WTC11 (cell line): Measurements from ENCODE around the gene TFDP1. TPM values are rescaled to one million over a fixed set of nuclear protein-coding genes. Genes with fewer than 3 reads are reported as not detected.
A peak's percentile ranks its signal among the peaks of the same experiment; 100 is the strongest.

Source experiments
- ATAC-seq: fragments of 200-7000 bp; cut with Tn5 transposase; 2 replicates; pipeline ENCODE4 v1.10.0; 2021; ENCODE audit warnings: mild to moderate bottlenecking, moderate library complexity
- CTCF ChIA-PET: fragments of 300-600 bp; sonication (Branson Sonifier 250); formaldehyde crosslinking; loops from one replicate; lab custom pipeline; 2021; ENCODE audit warnings: antibody characterized with exemption; lab: Charles Lee
- POLR2A ChIA-PET: fragments of 350-600 bp; sonication (Branson Sonifier 250); formaldehyde crosslinking; loops from one replicate; lab custom pipeline; 2021; ENCODE audit warnings: antibody characterized with exemption; lab: Charles Lee
- DNase-seq: peaks from one replicate; pipeline ENCODE4 v3.0.0; 2021; ENCODE audit warnings: low spot score
- H3K27ac Mint-ChIP-seq: 2 replicates; pipeline ENCODE4 v1.8.0; 2021; ENCODE audit warnings: mixed read lengths
- H3K27me3 Mint-ChIP-seq: 2 replicates; pipeline ENCODE4 v1.8.0; 2021; ENCODE audit warnings: low read depth, mild to moderate bottlenecking, moderate library complexity, mixed read lengths
- H3K36me3 Mint-ChIP-seq: 2 replicates; pipeline ENCODE4 v1.8.0; 2021; ENCODE audit warnings: mixed read lengths
- H3K4me1 Mint-ChIP-seq: 2 replicates; pipeline ENCODE4 v1.8.0; 2022; ENCODE audit warnings: mixed read lengths
- H3K4me3 Mint-ChIP-seq: 2 replicates; pipeline ENCODE4 v1.8.0; 2021; ENCODE audit warnings: mild to moderate bottlenecking, moderate library complexity, mixed read lengths
- H3K9me3 Mint-ChIP-seq: 2 replicates; pipeline ENCODE4 v1.8.0; 2021; ENCODE audit warnings: mixed read lengths
- ELF4 ChIP-seq: sonication (generic); formaldehyde crosslinking; IDR thresholded peaks from 2 replicates; pipeline ENCODE4 v1.8.1; 2022; ENCODE audit warnings: low read depth, mild to moderate bottlenecking, moderate library complexity, missing genetic modification reagents
- EMX1 ChIP-seq: fragments of 250-450 bp; sonication (Bioruptor Pico); IDR thresholded peaks from 2 replicates; pipeline ENCODE4 v1.8.0; 2021; ENCODE audit warnings: mild to moderate bottlenecking
- ESRRA ChIP-seq: sonication (generic); formaldehyde crosslinking; IDR thresholded peaks from 2 replicates; pipeline ENCODE4 v1.8.1; 2022; ENCODE audit warnings: mild to moderate bottlenecking, missing genetic modification reagents, borderline replicate concordance
- JUN ChIP-seq: sonication (generic); formaldehyde crosslinking; IDR thresholded peaks from 2 replicates; pipeline ENCODE4 v1.8.0; 2023; ENCODE audit warnings: mild to moderate bottlenecking, missing genetic modification reagents
- NR2C2 ChIP-seq: sonication (generic); formaldehyde crosslinking; IDR thresholded peaks from 2 replicates; pipeline ENCODE4 v1.8.0; 2022; ENCODE audit warnings: mild to moderate bottlenecking, missing genetic modification reagents
- SP1 ChIP-seq: sonication (generic); formaldehyde crosslinking; conservative IDR thresholded peaks from 2 replicates; pipeline ENCODE4 v1.8.1; 2022; ENCODE audit warnings: missing genetic modification reagents
- ZNF219 ChIP-seq: sonication (generic); formaldehyde crosslinking; IDR thresholded peaks from 2 replicates; pipeline ENCODE4 v1.8.0; 2023; ENCODE audit warnings: missing genetic modification reagents, mild to moderate bottlenecking, borderline replicate concordance
- ZNF416 ChIP-seq: fragments of 250-450 bp; sonication (Bioruptor Pico); IDR thresholded peaks from 2 replicates; pipeline ENCODE4 v1.9.0; 2021; ENCODE audit warnings: mild to moderate bottlenecking, inconsistent platforms
- ZNF423 ChIP-seq: fragments of 250-450 bp; sonication (Bioruptor Pico); IDR thresholded peaks from 2 replicates; pipeline ENCODE4 v2.1.2; 2022; ENCODE audit warnings: mild to moderate bottlenecking, moderate library complexity
- total RNA-seq: library from RNA; stranded (reverse); gene quantifications from 3 replicates; pipeline ENCODE4 v1.2.3, GENCODE V29; 2021
- TF ChIP-seq, protein P1 (sequence below): fragments of 250-450 bp; sonication (Bioruptor Pico); IDR thresholded peaks from 2 replicates; pipeline ENCODE4 v1.9.0; 2021; ENCODE audit warnings: mild to moderate bottlenecking
- TF ChIP-seq, protein P2 (sequence below): fragments of 250-450 bp; sonication (Bioruptor Pico); IDR thresholded peaks from 2 replicates; pipeline ENCODE4 v1.9.0; 2021; ENCODE audit warnings: mild to moderate bottlenecking, borderline replicate concordance
- TF ChIP-seq, protein P3 (sequence below): fragments of 250-450 bp; sonication (Bioruptor Pico); conservative IDR thresholded peaks from 2 replicates; pipeline ENCODE4 v1.9.0; 2021; ENCODE audit warnings: mild to moderate bottlenecking
- TF ChIP-seq, protein P4 (sequence below): fragments of 250-450 bp; sonication (Bioruptor Pico); IDR thresholded peaks from 2 replicates; pipeline ENCODE4 v1.9.0; 2021; ENCODE audit warnings: mild to moderate bottlenecking
- TF ChIP-seq, protein P5 (sequence below): sonication (generic); formaldehyde crosslinking; IDR thresholded peaks from 2 replicates; pipeline ENCODE4 v1.8.0; 2022; ENCODE audit warnings: mild to moderate bottlenecking, missing genetic modification reagents

The TFDP1 gene
- total RNA-seq, 1 experiment from 2014 or later, result 61.2 TPM

DNA sequence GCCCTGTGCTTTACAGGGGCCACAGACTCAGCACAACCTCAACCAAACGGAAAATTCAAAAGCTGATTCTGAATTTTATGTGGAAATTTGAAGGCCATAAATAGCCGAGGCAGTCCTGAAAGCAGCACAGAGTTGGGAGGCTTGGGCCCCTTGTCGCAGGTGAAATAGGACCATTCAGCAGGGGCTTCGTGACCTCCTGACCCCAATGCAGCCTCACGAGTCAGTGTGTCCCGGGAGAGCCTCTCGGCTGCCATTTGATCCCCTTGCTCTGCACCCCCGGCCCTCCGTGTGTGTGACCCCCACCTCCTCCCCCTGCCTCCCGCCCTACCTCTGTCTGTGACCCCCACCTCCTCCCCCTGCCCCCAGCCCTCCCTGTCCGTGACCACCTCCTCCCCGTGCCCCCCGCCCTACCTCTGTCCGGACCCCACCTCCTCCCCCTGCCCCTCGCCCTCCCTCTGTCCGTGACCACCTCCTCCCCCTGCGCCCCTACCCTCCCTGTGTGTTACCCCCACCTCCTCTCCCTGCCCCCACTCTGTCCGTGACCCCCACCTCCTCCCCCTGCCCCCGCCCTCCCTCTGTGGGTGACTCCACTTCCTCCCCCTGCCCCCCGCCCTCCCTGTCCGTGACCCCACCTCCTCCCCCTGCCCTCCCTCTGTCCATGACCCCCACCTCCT, 41.7 kb upstream of the TFDP1 start:
- Mint-ChIP-seq H3K27me3 (no peaks in the 10 kb centered on the region), H3K27ac (no peak overlapping the region), H3K4me3 (no peak overlapping the region), H3K36me3 (peaks cover 14% of the 10 kb centered on the region)
- ChIA-PET CTCF (no interaction called here), POLR2A (no interaction called here)
- no peak for DNase-seq
- TF ChIP-seq, protein P1, sequence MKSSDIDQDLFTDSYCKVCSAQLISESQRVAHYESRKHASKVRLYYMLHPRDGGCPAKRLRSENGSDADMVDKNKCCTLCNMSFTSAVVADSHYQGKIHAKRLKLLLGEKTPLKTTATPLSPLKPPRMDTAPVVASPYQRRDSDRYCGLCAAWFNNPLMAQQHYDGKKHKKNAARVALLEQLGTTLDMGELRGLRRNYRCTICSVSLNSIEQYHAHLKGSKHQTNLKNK (CRISPR knock-in tag), result no peak
- TF ChIP-seq ELF4 (CRISPR knock-in tag) (no peak), JUN (no peak), SP1 (CRISPR knock-in tag) (no peak), ZNF416 (no peak), NR2C2 (CRISPR knock-in tag) (no peak), EMX1 (no peak)
- TF ChIP-seq, protein P2, sequence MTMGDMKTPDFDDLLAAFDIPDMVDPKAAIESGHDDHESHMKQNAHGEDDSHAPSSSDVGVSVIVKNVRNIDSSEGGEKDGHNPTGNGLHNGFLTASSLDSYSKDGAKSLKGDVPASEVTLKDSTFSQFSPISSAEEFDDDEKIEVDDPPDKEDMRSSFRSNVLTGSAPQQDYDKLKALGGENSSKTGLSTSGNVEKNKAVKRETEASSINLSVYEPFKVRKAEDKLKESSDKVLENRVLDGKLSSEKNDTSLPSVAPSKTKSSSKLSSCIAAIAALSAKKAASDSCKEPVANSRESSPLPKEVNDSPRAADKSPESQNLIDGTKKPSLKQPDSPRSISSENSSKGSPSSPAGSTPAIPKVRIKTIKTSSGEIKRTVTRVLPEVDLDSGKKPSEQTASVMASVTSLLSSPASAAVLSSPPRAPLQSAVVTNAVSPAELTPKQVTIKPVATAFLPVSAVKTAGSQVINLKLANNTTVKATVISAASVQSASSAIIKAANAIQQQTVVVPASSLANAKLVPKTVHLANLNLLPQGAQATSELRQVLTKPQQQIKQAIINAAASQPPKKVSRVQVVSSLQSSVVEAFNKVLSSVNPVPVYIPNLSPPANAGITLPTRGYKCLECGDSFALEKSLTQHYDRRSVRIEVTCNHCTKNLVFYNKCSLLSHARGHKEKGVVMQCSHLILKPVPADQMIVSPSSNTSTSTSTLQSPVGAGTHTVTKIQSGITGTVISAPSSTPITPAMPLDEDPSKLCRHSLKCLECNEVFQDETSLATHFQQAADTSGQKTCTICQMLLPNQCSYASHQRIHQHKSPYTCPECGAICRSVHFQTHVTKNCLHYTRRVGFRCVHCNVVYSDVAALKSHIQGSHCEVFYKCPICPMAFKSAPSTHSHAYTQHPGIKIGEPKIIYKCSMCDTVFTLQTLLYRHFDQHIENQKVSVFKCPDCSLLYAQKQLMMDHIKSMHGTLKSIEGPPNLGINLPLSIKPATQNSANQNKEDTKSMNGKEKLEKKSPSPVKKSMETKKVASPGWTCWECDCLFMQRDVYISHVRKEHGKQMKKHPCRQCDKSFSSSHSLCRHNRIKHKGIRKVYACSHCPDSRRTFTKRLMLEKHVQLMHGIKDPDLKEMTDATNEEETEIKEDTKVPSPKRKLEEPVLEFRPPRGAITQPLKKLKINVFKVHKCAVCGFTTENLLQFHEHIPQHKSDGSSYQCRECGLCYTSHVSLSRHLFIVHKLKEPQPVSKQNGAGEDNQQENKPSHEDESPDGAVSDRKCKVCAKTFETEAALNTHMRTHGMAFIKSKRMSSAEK (CRISPR knock-in tag), result no peak
- TF ChIP-seq, protein P3, sequence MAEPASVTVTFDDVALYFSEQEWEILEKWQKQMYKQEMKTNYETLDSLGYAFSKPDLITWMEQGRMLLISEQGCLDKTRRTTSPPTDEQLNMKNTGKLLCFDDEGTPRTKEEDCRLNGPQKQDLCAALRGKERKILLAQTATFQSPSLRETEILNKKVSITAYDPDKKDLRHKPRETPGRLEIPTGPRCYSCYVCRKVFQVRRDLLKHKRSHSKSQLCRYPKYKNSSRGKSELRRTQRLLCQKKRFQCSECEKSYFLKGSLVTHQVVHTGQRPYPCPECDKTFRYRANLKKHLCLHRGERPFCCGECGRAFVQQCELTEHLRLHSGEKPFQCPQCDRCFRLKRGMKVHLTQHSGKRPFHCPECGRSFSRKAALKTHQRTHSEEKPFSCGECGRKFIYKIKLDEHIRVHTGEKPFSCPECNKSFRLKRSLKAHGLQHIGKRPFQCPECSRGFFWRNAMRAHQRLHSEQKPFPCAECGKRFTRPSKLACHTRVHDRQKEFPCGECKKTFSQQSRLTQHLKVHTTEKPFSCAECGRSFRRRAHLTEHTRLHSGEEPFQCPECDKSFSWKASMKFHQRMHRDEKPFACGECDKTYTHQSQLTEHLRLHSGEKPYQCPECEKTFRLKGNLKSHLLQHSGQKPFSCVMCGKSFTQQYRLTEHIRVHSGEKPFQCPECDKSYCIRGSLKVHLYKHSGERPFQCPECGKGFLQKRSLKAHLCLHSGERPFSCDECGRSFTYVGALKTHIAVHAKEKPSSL (CRISPR knock-in tag), result no peak
- TF ChIP-seq, protein P4, sequence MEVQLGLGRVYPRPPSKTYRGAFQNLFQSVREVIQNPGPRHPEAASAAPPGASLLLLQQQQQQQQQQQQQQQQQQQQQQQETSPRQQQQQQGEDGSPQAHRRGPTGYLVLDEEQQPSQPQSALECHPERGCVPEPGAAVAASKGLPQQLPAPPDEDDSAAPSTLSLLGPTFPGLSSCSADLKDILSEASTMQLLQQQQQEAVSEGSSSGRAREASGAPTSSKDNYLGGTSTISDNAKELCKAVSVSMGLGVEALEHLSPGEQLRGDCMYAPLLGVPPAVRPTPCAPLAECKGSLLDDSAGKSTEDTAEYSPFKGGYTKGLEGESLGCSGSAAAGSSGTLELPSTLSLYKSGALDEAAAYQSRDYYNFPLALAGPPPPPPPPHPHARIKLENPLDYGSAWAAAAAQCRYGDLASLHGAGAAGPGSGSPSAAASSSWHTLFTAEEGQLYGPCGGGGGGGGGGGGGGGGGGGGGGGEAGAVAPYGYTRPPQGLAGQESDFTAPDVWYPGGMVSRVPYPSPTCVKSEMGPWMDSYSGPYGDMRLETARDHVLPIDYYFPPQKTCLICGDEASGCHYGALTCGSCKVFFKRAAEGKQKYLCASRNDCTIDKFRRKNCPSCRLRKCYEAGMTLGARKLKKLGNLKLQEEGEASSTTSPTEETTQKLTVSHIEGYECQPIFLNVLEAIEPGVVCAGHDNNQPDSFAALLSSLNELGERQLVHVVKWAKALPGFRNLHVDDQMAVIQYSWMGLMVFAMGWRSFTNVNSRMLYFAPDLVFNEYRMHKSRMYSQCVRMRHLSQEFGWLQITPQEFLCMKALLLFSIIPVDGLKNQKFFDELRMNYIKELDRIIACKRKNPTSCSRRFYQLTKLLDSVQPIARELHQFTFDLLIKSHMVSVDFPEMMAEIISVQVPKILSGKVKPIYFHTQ (CRISPR knock-in tag), result no peak
- TF ChIP-seq, protein P5, sequence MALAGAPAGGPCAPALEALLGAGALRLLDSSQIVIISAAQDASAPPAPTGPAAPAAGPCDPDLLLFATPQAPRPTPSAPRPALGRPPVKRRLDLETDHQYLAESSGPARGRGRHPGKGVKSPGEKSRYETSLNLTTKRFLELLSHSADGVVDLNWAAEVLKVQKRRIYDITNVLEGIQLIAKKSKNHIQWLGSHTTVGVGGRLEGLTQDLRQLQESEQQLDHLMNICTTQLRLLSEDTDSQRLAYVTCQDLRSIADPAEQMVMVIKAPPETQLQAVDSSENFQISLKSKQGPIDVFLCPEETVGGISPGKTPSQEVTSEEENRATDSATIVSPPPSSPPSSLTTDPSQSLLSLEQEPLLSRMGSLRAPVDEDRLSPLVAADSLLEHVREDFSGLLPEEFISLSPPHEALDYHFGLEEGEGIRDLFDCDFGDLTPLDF (CRISPR knock-in tag), result no peak
- TF ChIP-seq, all 79 proteins: peak for 0
- no peak for ATAC-seq
- H3K4me1 Mint-ChIP-seq, result peaks cover 9% of the 10 kb centered on the region
- H3K9me3 Mint-ChIP-seq, result no peaks in the 10 kb centered on the region

DNA sequence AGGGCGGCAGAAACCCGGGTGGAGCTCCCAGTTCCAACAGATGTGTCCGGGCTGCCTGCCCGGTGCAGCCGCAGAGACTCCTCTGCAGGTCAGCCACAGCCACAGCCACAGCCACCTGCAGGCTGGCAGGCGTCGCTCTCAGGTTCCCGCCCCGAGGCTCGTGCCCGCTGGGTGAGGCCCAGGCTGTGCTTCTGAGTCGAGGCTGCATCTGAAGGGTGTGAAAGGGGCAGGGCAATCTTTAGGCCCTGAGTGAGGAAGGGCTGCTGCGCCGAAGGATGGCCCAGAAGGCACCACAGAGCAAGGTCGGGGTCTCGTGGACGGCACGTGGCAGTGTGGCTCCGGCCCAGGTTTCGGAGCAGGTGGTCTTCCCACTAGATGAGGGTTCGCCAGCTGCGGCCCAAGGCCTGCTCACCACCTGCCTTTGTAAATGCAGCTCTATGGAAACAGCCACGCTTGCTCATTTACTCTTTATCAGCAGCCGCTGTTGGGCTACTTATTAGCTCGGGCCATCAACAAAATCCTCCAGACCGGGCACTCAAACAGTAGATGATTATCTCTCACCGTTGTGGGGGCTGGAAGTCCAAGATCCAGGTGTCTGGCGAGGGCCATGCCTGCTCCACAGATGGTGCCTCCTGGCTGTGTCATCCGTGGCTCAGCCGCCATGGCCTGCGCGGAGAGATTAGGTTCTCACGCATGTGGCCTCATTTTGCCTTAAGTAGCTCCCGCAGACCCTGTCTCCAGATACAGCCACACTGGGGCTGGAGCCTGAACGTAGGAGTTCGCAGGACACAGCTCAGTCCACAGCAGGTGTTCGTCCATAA, 40.3 kb upstream of the TFDP1 start:
- Mint-ChIP-seq H3K27me3 (no peaks in the 10 kb centered on the region), H3K4me3 (no peak overlapping the region), H3K9me3 (no peaks in the 10 kb centered on the region), H3K4me1 (peaks cover 9% of the 10 kb centered on the region), H3K36me3 (peaks cover 14% of the 10 kb centered on the region), H3K27ac (peak overlapping the region; percentile 83; the same call in 1 of the 2 replicates)
- POLR2A ChIA-PET, result interaction anchor here (0.5 kb wide), 1 partner anchor 18 kb away, joined by 3 read pairs; no protein-coding TSS in a partner anchor
- CTCF ChIA-PET, result interaction anchor here (2.3 kb wide), 1 partner anchor 18 kb away, joined by 15 read pairs; no protein-coding TSS in a partner anchor
- ATAC-seq, result no peak
- no peak for DNase-seq
- TF ChIP-seq ZNF219 (no peak), ZNF423 (CRISPR knock-in tag) (no peak), ESRRA (no peak)
- TF ChIP-seq, protein P2 (CRISPR knock-in tag), result no peak
